ENCODE data around the gene VDAC1.
"Not testable (repeated sequence)": the region's sequence is repeated elsewhere in the genome, so short reads cannot be mapped to it uniquely, and the experiment has no call there.

Gene VDAC1

GRCh38 chr5:133938929-133939328 is 65.8 kb downstream of the VDAC1 start:
- no peak for TF ChIP-seq CTCF (conservative IDR thresholded peaks at IDR 0.05; ENCODE audit: low read depth, low read length)
- no peak overlapping the region for H3K4me3 ChIP-seq (ENCODE audit: low read length)
- no peak for DNase-seq (ENCODE audit: low read depth)

- H3K4me3 ChIP-seq (ENCODE audit: low read length) = no peak overlapping the region
- DNase-seq (ENCODE audit: low read depth) = no peak
- TF ChIP-seq CTCF (conservative IDR thresholded peaks at IDR 0.05; ENCODE audit: low read depth, low read length) = no peak
Observed at GRCh38 chr5:133938039-133938821, 66.5 kb downstream of the VDAC1 start.

- H3K4me3 ChIP-seq (ENCODE audit: low read length); DNase-seq (ENCODE audit: low read depth): not testable (repeated sequence)
Observed at GRCh38 chr5:133937628-133938027, 67.1 kb downstream of the VDAC1 start.

GRCh38 chr5:133936651-133937015 is 68.1 kb downstream of the VDAC1 start:
- no peak overlapping the region for H3K4me3 ChIP-seq (ENCODE audit: low read length)
- TF ChIP-seq CTCF (conservative IDR thresholded peaks at IDR 0.05; ENCODE audit: low read depth, low read length) = no peak
- DNase-seq (ENCODE audit: low read depth) = no peak

- not testable (repeated sequence) for H3K4me3 ChIP-seq (ENCODE audit: low read length); DNase-seq (ENCODE audit: low read depth)
Observed at GRCh38 chr5:133935991-133936650, 68.7 kb downstream of the VDAC1 start.

- H3K4me3 ChIP-seq (ENCODE audit: low read length) = no peak overlapping the region
- DNase-seq (ENCODE audit: low read depth) = no peak
- no peak for TF ChIP-seq CTCF (conservative IDR thresholded peaks at IDR 0.05; ENCODE audit: low read depth, low read length)
Observed at GRCh38 chr5:133935667-133935940, 69.2 kb downstream of the VDAC1 start.

- TF ChIP-seq CTCF (conservative IDR thresholded peaks at IDR 0.05; ENCODE audit: low read depth, low read length) = no peak
- no peak for DNase-seq (ENCODE audit: low read depth)
- no peak overlapping the region for H3K4me3 ChIP-seq (ENCODE audit: low read length)
Observed at GRCh38 chr5:133934822-133935666, 69.7 kb downstream of the VDAC1 start.

- no peak for TF ChIP-seq CTCF (conservative IDR thresholded peaks at IDR 0.05; ENCODE audit: low read depth, low read length)
- DNase-seq (ENCODE audit: low read depth) = no peak
- no peak overlapping the region for H3K4me3 ChIP-seq (ENCODE audit: low read length)
Observed at GRCh38 chr5:133934311-133934710, 70.5 kb downstream of the VDAC1 start.
